Measurements from ENCODE around the gene CHCT1. TPM values are rescaled to one million over a fixed set of nuclear protein-coding genes. Genes with fewer than 3 reads are reported as not detected.
A peak's percentile ranks its signal among the peaks of the same experiment; 100 is the strongest.

Gene CHCT1
- polyA plus RNA-seq, 2 donors: 0.08 TPM; not detected in 1

- Histone ChIP-seq H3K27ac (ENCODE audit: low read depth in 2 of 2, low read length in 1 of 2) (no peak overlapping the region), H3K4me1 (ENCODE audit: control insufficient read depth in 2 of 2, insufficient read depth in 2 of 2, low read length in 1 of 2) (no peaks in the 10 kb centered on the region), H3K36me3 (ENCODE audit: control insufficient read depth in 2 of 2, insufficient read depth in 2 of 2, low read length in 1 of 2) (peaks cover 4 to 9% of the 10 kb centered on the region in 2 donors), H3K4me3 (ENCODE audit: low read depth in 1 of 2, low read length in 2 of 2) (no peak overlapping the region), H3K9me3 (ENCODE audit: control insufficient read depth in 2 of 2, insufficient read depth in 1 of 2, low read depth in 1 of 2, low read length in 1 of 2) (no peaks in the 10 kb centered on the region), H3K27me3 (ENCODE audit: control insufficient read depth in 1 of 2, insufficient read depth in 2 of 2, low read length in 2 of 2) (no peaks in the 10 kb centered on the region)
- 88% methylated on average over 4 of the region's 4 CpGs for WGBS, 2 donors
Measured at GRCh38 chr17:60455378-60455777, 33.1 kb downstream of the CHCT1 start.

- Histone ChIP-seq H3K27ac (ENCODE audit: low read depth in 2 of 2, low read length in 1 of 2) (peak overlapping the region; percentile 54 to 59), H3K4me3 (ENCODE audit: low read depth in 1 of 2, low read length in 2 of 2) (no peak overlapping the region), H3K4me1 (ENCODE audit: control insufficient read depth in 2 of 2, insufficient read depth in 2 of 2, low read length in 1 of 2) (no peaks in the 10 kb centered on the region), H3K27me3 (ENCODE audit: control insufficient read depth in 1 of 2, insufficient read depth in 2 of 2, low read length in 2 of 2) (no peaks in the 10 kb centered on the region), H3K36me3 (ENCODE audit: control insufficient read depth in 2 of 2, insufficient read depth in 2 of 2, low read length in 1 of 2) (peaks cover 4 to 9% of the 10 kb centered on the region in 2 donors), H3K9me3 (ENCODE audit: control insufficient read depth in 2 of 2, insufficient read depth in 1 of 2, low read depth in 1 of 2, low read length in 1 of 2) (no peaks in the 10 kb centered on the region)
- WGBS, 2 donors: 86 to 93% methylated on average over 2 of the region's 2 CpGs
Measured at GRCh38 chr17:60457148-60457547, 34.9 kb downstream of the CHCT1 start.

- 91 to 92% methylated on average over 1 of the region's 1 CpG for WGBS, 2 donors
- Histone ChIP-seq H3K27ac (ENCODE audit: low read depth in 2 of 2, low read length in 1 of 2) (no peak overlapping the region), H3K9me3 (ENCODE audit: control insufficient read depth in 2 of 2, insufficient read depth in 1 of 2, low read depth in 1 of 2, low read length in 1 of 2) (no peaks in the 10 kb centered on the region), H3K36me3 (ENCODE audit: control insufficient read depth in 2 of 2, insufficient read depth in 2 of 2, low read length in 1 of 2) (peaks cover 2 to 8% of the 10 kb centered on the region in 2 donors), H3K4me1 (ENCODE audit: control insufficient read depth in 2 of 2, insufficient read depth in 2 of 2, low read length in 1 of 2) (no peaks in the 10 kb centered on the region), H3K4me3 (ENCODE audit: low read depth in 1 of 2, low read length in 2 of 2) (no peak overlapping the region), H3K27me3 (ENCODE audit: control insufficient read depth in 1 of 2, insufficient read depth in 2 of 2, low read length in 2 of 2) (no peaks in the 10 kb centered on the region)
Measured at GRCh38 chr17:60461584-60461983, 39.3 kb downstream of the CHCT1 start.

GRCh38 chr17:60463157-60463835, 41.0 kb downstream of the CHCT1 start:
- Histone ChIP-seq H3K4me3 (ENCODE audit: low read depth in 1 of 2, low read length in 2 of 2) (no peak overlapping the region), H3K9me3 (ENCODE audit: control insufficient read depth in 2 of 2, insufficient read depth in 1 of 2, low read depth in 1 of 2, low read length in 1 of 2) (no peaks in the 10 kb centered on the region), H3K4me1 (ENCODE audit: control insufficient read depth in 2 of 2, insufficient read depth in 2 of 2, low read length in 1 of 2) (no peaks in the 10 kb centered on the region), H3K27me3 (ENCODE audit: control insufficient read depth in 1 of 2, insufficient read depth in 2 of 2, low read length in 2 of 2) (no peaks in the 10 kb centered on the region), H3K36me3 (ENCODE audit: control insufficient read depth in 2 of 2, insufficient read depth in 2 of 2, low read length in 1 of 2) (peaks cover 2 to 8% of the 10 kb centered on the region in 2 donors), H3K27ac (ENCODE audit: low read depth in 2 of 2, low read length in 1 of 2) (no peak overlapping the region)
- 70 to 72% methylated on average over 4 of the region's 4 CpGs for WGBS, 2 donors

- Histone ChIP-seq H3K27ac (ENCODE audit: low read depth in 2 of 2, low read length in 1 of 2) (no peak overlapping the region), H3K4me3 (ENCODE audit: low read depth in 1 of 2, low read length in 2 of 2) (no peak overlapping the region), H3K9me3 (ENCODE audit: control insufficient read depth in 2 of 2, insufficient read depth in 1 of 2, low read depth in 1 of 2, low read length in 1 of 2) (no peaks in the 10 kb centered on the region), H3K27me3 (ENCODE audit: control insufficient read depth in 1 of 2, insufficient read depth in 2 of 2, low read length in 2 of 2) (no peaks in the 10 kb centered on the region), H3K4me1 (ENCODE audit: control insufficient read depth in 2 of 2, insufficient read depth in 2 of 2, low read length in 1 of 2) (no peaks in the 10 kb centered on the region), H3K36me3 (ENCODE audit: control insufficient read depth in 2 of 2, insufficient read depth in 2 of 2, low read length in 1 of 2) (peaks cover 2 to 8% of the 10 kb centered on the region in 2 donors)
- 89 to 98% methylated on average over 1 of the region's 1 CpG for WGBS, 2 donors
Measured at GRCh38 chr17:60464343-60464742, 42.1 kb downstream of the CHCT1 start.

- Histone ChIP-seq H3K27ac (ENCODE audit: low read depth in 2 of 2, low read length in 1 of 2) (no peak overlapping the region), H3K9me3 (ENCODE audit: control insufficient read depth in 2 of 2, insufficient read depth in 1 of 2, low read depth in 1 of 2, low read length in 1 of 2) (no peaks in the 10 kb centered on the region), H3K36me3 (ENCODE audit: control insufficient read depth in 2 of 2, insufficient read depth in 2 of 2, low read length in 1 of 2) (peaks cover 0 to 3% of the 10 kb centered on the region in 2 donors), H3K27me3 (ENCODE audit: control insufficient read depth in 1 of 2, insufficient read depth in 2 of 2, low read length in 2 of 2) (no peaks in the 10 kb centered on the region), H3K4me1 (ENCODE audit: control insufficient read depth in 2 of 2, insufficient read depth in 2 of 2, low read length in 1 of 2) (no peaks in the 10 kb centered on the region), H3K4me3 (ENCODE audit: low read depth in 1 of 2, low read length in 2 of 2) (no peak overlapping the region)
Measured at GRCh38 chr17:60468371-60468770, 46.1 kb downstream of the CHCT1 start.

- H3K27ac ChIP-seq (ENCODE audit: low read depth in 2 of 2, low read length in 1 of 2): no peak overlapping the region
- H3K27me3 ChIP-seq (ENCODE audit: control insufficient read depth in 1 of 2, insufficient read depth in 2 of 2, low read length in 2 of 2): no peaks in the 10 kb centered on the region
- no peaks in the 10 kb centered on the region for H3K4me1 ChIP-seq (ENCODE audit: control insufficient read depth in 2 of 2, insufficient read depth in 2 of 2, low read length in 1 of 2)
- H3K4me3 ChIP-seq (ENCODE audit: low read depth in 1 of 2, low read length in 2 of 2): no peak overlapping the region
- H3K36me3 ChIP-seq (ENCODE audit: control insufficient read depth in 2 of 2, insufficient read depth in 2 of 2, low read length in 1 of 2): no peaks in the 10 kb centered on the region
- H3K9me3 ChIP-seq (ENCODE audit: control insufficient read depth in 2 of 2, insufficient read depth in 1 of 2, low read depth in 1 of 2, low read length in 1 of 2): no peaks in the 10 kb centered on the region
- WGBS, 2 donors: 98 to 99% methylated on average over 4 of the region's 4 CpGs
Measured at GRCh38 chr17:60471451-60471850, 49.2 kb downstream of the CHCT1 start.

- Histone ChIP-seq H3K9me3 (ENCODE audit: control insufficient read depth in 2 of 2, insufficient read depth in 1 of 2, low read depth in 1 of 2, low read length in 1 of 2) (no peaks in the 10 kb centered on the region), H3K27ac (ENCODE audit: low read depth in 2 of 2, low read length in 1 of 2) (no peak overlapping the region), H3K4me3 (ENCODE audit: low read depth in 1 of 2, low read length in 2 of 2) (no peak overlapping the region), H3K27me3 (ENCODE audit: control insufficient read depth in 1 of 2, insufficient read depth in 2 of 2, low read length in 2 of 2) (no peaks in the 10 kb centered on the region), H3K36me3 (ENCODE audit: control insufficient read depth in 2 of 2, insufficient read depth in 2 of 2, low read length in 1 of 2) (no peaks in the 10 kb centered on the region), H3K4me1 (ENCODE audit: control insufficient read depth in 2 of 2, insufficient read depth in 2 of 2, low read length in 1 of 2) (no peaks in the 10 kb centered on the region)
- 92 to 96% methylated on average over 1 of the region's 1 CpG for WGBS, 2 donors
Measured at GRCh38 chr17:60472449-60472848, 50.2 kb downstream of the CHCT1 start.

GRCh38 chr17:60473788-60474187, 51.5 kb downstream of the CHCT1 start:
- H3K4me1 ChIP-seq (ENCODE audit: control insufficient read depth in 2 of 2, insufficient read depth in 2 of 2, low read length in 1 of 2): no peaks in the 10 kb centered on the region
- peaks cover 0 to 2% of the 10 kb centered on the region in 2 donors for H3K36me3 ChIP-seq (ENCODE audit: control insufficient read depth in 2 of 2, insufficient read depth in 2 of 2, low read length in 1 of 2)
- H3K4me3 ChIP-seq (ENCODE audit: low read depth in 1 of 2, low read length in 2 of 2): no peak overlapping the region
- H3K9me3 ChIP-seq (ENCODE audit: control insufficient read depth in 2 of 2, insufficient read depth in 1 of 2, low read depth in 1 of 2, low read length in 1 of 2): no peaks in the 10 kb centered on the region
- no peaks in the 10 kb centered on the region for H3K27me3 ChIP-seq (ENCODE audit: control insufficient read depth in 1 of 2, insufficient read depth in 2 of 2, low read length in 2 of 2)
- H3K27ac ChIP-seq (ENCODE audit: low read depth in 2 of 2, low read length in 1 of 2): no peak overlapping the region
